HepG2 (cell line): ENCODE measurements around the gene SLC45A3. TPM values are rescaled to one million over a fixed set of nuclear protein-coding genes. Genes with fewer than 3 reads are reported as not detected.

Experiments used
- AGO2 ChIP-seq: fragments of 200-400 bp; formaldehyde crosslinking; optimal IDR thresholded peaks from 2 replicates; pipeline ENCODE3; 2017; ENCODE audit warnings: mild to moderate bottlenecking, low read depth, low read length, moderate library complexity
- NFYC ChIP-seq: IDR thresholded peaks from 2 replicates; pipeline ENCODE4 v1.6.1; 2016; ENCODE audit warnings: missing genetic modification reagents, missing compliant biosample characterization
- ZNF230 ChIP-seq: sonication (generic); formaldehyde crosslinking; IDR thresholded peaks from 2 replicates; pipeline ENCODE4 v1.4.0; 2020; ENCODE audit warnings: mild to moderate bottlenecking, missing genetic modification reagents
- polyA plus RNA-seq, 8 experiments: library from polyadenylated mRNA; depleted of rRNA in 3 of 8; stranded (reverse) in 7 of 8; unstranded in 1 of 8; fragments of >200 nt; fragmentation: Illumina TruSeq in 4 of 8; extraction: Trizol in 4 of 8; gene quantifications; 2 replicates each; pipeline versions ENCODE4 v1.2.1 to v1.2.3, GENCODE V29; 2011 to 2016; ENCODE audit warnings: low read depth in 4 of 8, missing spikeins in 1 of 8, mixed read lengths in 1 of 8; ENCODE audit not compliant: insufficient read depth in 1 of 8
- total RNA-seq, 5 experiments: library from RNA; depleted of rRNA; stranded (reverse); fragments of >200 nt; fragmentation: Illumina TruSeq; extraction: Trizol; gene quantifications; 2 replicates each; pipeline ENCODE4 v1.2.3, GENCODE V29; 2016; ENCODE audit warnings: low read depth in 1 of 5
- TF ChIP-seq, protein P1 (sequence below): sonication (generic); formaldehyde crosslinking; IDR thresholded peaks from 2 replicates; pipeline ENCODE4 v1.5.0; 2020; ENCODE audit warnings: mild to moderate bottlenecking, missing genetic modification reagents, borderline replicate concordance
- TF ChIP-seq, protein P2 (sequence below): sonication (generic); formaldehyde crosslinking; IDR thresholded peaks from 2 replicates; pipeline ENCODE4 v1.4.0; 2020; ENCODE audit warnings: mild to moderate bottlenecking, missing genetic modification reagents
- TF ChIP-seq, protein P3 (sequence below), 2 experiments: sonication (generic) in 1 of 2; formaldehyde crosslinking in 1 of 2; IDR thresholded peaks; 2 replicates each; pipeline versions ENCODE4 v1.4.0 to v1.6.1; 2018 to 2020; ENCODE audit warnings: missing genetic modification reagents in 2 of 2, borderline replicate concordance in 1 of 2, low read depth in 1 of 2, mild to moderate bottlenecking in 1 of 2, missing biosample characterization in 1 of 2
- TF ChIP-seq, protein P4 (sequence below): sonication (generic); formaldehyde crosslinking; IDR thresholded peaks from 2 replicates; pipeline ENCODE4 v1.4.0; 2020; ENCODE audit warnings: mild to moderate bottlenecking, missing genetic modification reagents, borderline replicate concordance
- TF ChIP-seq, protein P5 (sequence below): sonication (generic); formaldehyde crosslinking; conservative IDR thresholded peaks from 2 replicates; pipeline ENCODE4 v1.5.0; 2020; ENCODE audit warnings: missing genetic modification reagents
- TF ChIP-seq, protein P6 (sequence below): sonication (generic); formaldehyde crosslinking; IDR thresholded peaks from 2 replicates; pipeline ENCODE4 v1.9.0; 2022; ENCODE audit warnings: low read depth, missing genetic modification reagents

Gene SLC45A3
- total and polyA plus RNA-seq, 2 of the 13 experiments (the other 11 are each of a cell fraction or from before 2014, with no cell fraction given): 3.4 to 4.1 TPM

DNA sequence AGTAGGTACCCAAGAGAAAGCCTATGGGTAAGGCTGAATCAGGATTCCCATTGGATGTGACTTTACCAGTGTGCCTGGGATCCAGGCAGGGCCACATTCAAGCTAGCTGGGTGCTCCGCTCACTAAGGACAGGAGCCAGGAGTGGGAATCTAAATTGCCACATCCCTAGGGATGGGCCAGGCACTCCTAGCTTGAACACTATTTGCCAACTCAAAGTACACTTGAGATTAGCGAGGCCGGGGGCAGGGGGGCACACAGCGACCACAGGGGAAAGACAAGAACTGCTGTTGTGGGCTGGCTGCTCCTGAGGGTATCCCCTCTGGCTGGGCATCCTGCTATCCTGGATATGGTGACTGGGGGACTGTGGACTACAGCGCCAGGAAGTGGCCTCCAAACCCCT lies 4.3 kb downstream of the SLC45A3 start (continued):
- TF ChIP-seq, protein P1, sequence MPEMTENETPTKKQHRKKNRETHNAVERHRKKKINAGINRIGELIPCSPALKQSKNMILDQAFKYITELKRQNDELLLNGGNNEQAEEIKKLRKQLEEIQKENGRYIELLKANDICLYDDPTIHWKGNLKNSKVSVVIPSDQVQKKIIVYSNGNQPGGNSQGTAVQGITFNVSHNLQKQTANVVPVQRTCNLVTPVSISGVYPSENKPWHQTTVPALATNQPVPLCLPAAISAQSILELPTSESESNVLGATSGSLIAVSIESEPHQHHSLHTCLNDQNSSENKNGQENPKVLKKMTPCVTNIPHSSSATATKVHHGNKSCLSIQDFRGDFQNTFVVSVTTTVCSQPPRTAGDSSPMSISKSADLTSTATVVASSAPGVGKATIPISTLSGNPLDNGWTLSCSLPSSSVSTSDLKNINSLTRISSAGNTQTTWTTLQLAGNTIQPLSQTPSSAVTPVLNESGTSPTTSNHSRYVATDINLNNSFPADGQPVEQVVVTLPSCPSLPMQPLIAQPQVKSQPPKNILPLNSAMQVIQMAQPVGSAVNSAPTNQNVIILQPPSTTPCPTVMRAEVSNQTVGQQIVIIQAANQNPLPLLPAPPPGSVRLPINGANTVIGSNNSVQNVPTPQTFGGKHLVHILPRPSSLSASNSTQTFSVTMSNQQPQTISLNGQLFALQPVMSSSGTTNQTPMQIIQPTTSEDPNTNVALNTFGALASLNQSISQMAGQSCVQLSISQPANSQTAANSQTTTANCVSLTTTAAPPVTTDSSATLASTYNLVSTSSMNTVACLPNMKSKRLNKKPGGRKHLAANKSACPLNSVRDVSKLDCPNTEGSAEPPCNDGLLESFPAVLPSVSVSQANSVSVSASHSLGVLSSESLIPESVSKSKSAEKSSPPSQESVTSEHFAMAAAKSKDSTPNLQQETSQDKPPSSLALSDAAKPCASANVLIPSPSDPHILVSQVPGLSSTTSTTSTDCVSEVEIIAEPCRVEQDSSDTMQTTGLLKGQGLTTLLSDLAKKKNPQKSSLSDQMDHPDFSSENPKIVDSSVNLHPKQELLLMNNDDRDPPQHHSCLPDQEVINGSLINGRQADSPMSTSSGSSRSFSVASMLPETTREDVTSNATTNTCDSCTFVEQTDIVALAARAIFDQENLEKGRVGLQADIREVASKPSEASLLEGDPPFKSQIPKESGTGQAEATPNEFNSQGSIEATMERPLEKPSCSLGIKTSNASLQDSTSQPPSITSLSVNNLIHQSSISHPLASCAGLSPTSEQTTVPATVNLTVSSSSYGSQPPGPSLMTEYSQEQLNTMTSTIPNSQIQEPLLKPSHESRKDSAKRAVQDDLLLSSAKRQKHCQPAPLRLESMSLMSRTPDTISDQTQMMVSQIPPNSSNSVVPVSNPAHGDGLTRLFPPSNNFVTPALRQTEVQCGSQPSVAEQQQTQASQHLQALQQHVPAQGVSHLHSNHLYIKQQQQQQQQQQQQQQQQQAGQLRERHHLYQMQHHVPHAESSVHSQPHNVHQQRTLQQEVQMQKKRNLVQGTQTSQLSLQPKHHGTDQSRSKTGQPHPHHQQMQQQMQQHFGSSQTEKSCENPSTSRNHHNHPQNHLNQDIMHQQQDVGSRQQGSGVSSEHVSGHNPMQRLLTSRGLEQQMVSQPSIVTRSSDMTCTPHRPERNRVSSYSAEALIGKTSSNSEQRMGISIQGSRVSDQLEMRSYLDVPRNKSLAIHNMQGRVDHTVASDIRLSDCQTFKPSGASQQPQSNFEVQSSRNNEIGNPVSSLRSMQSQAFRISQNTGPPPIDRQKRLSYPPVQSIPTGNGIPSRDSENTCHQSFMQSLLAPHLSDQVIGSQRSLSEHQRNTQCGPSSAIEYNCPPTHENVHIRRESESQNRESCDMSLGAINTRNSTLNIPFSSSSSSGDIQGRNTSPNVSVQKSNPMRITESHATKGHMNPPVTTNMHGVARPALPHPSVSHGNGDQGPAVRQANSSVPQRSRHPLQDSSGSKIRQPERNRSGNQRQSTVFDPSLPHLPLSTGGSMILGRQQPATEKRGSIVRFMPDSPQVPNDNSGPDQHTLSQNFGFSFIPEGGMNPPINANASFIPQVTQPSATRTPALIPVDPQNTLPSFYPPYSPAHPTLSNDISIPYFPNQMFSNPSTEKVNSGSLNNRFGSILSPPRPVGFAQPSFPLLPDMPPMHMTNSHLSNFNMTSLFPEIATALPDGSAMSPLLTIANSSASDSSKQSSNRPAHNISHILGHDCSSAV (CRISPR knock-in tag): no peak
- TF ChIP-seq, protein P2, sequence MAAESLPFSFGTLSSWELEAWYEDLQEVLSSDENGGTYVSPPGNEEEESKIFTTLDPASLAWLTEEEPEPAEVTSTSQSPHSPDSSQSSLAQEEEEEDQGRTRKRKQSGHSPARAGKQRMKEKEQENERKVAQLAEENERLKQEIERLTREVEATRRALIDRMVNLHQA (CRISPR knock-in tag): no peak
- no peak for TF ChIP-seq NFYC (CRISPR knock-in tag)
- TF ChIP-seq ZNF230 (CRISPR knock-in tag): no peak
- TF ChIP-seq, protein P3, sequence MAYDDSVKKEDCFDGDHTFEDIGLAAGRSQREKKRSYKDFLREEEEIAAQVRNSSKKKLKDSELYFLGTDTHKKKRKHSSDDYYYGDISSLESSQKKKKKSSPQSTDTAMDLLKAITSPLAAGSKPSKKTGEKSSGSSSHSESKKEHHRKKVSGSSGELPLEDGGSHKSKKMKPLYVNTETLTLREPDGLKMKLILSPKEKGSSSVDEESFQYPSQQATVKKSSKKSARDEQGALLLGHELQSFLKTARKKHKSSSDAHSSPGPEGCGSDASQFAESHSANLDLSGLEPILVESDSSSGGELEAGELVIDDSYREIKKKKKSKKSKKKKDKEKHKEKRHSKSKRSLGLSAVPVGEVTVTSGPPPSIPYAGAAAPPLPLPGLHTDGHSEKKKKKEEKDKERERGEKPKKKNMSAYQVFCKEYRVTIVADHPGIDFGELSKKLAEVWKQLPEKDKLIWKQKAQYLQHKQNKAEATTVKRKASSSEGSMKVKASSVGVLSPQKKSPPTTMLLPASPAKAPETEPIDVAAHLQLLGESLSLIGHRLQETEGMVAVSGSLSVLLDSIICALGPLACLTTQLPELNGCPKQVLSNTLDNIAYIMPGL (CRISPR knock-in tag; IDR thresholded peaks at IDR 0.05; ENCODE audit: borderline replicate concordance in 1 of 2, low read depth in 1 of 2): no peak
- TF ChIP-seq, protein P4, sequence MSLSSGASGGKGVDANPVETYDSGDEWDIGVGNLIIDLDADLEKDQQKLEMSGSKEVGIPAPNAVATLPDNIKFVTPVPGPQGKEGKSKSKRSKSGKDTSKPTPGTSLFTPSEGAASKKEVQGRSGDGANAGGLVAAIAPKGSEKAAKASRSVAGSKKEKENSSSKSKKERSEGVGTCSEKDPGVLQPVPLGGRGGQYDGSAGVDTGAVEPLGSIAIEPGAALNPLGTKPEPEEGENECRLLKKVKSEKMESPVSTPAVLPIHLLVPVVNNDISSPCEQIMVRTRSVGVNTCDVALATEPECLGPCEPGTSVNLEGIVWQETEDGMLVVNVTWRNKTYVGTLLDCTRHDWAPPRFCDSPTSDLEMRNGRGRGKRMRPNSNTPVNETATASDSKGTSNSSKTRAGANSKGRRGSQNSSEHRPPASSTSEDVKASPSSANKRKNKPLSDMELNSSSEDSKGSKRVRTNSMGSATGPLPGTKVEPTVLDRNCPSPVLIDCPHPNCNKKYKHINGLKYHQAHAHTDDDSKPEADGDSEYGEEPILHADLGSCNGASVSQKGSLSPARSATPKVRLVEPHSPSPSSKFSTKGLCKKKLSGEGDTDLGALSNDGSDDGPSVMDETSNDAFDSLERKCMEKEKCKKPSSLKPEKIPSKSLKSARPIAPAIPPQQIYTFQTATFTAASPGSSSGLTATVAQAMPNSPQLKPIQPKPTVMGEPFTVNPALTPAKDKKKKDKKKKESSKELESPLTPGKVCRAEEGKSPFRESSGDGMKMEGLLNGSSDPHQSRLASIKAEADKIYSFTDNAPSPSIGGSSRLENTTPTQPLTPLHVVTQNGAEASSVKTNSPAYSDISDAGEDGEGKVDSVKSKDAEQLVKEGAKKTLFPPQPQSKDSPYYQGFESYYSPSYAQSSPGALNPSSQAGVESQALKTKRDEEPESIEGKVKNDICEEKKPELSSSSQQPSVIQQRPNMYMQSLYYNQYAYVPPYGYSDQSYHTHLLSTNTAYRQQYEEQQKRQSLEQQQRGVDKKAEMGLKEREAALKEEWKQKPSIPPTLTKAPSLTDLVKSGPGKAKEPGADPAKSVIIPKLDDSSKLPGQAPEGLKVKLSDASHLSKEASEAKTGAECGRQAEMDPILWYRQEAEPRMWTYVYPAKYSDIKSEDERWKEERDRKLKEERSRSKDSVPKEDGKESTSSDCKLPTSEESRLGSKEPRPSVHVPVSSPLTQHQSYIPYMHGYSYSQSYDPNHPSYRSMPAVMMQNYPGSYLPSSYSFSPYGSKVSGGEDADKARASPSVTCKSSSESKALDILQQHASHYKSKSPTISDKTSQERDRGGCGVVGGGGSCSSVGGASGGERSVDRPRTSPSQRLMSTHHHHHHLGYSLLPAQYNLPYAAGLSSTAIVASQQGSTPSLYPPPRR (CRISPR knock-in tag): peak; percentile 71; the same call in 1 of the 2 replicates
- TF ChIP-seq, protein P5, sequence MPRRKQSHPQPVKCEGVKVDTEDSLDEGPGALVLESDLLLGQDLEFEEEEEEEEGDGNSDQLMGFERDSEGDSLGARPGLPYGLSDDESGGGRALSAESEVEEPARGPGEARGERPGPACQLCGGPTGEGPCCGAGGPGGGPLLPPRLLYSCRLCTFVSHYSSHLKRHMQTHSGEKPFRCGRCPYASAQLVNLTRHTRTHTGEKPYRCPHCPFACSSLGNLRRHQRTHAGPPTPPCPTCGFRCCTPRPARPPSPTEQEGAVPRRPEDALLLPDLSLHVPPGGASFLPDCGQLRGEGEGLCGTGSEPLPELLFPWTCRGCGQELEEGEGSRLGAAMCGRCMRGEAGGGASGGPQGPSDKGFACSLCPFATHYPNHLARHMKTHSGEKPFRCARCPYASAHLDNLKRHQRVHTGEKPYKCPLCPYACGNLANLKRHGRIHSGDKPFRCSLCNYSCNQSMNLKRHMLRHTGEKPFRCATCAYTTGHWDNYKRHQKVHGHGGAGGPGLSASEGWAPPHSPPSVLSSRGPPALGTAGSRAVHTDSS (CRISPR knock-in tag): 0 out of 2 replicates have a peak, but pooled peaks have one; percentile 15
- no peak for TF ChIP-seq AGO2
- TF ChIP-seq, protein P6, sequence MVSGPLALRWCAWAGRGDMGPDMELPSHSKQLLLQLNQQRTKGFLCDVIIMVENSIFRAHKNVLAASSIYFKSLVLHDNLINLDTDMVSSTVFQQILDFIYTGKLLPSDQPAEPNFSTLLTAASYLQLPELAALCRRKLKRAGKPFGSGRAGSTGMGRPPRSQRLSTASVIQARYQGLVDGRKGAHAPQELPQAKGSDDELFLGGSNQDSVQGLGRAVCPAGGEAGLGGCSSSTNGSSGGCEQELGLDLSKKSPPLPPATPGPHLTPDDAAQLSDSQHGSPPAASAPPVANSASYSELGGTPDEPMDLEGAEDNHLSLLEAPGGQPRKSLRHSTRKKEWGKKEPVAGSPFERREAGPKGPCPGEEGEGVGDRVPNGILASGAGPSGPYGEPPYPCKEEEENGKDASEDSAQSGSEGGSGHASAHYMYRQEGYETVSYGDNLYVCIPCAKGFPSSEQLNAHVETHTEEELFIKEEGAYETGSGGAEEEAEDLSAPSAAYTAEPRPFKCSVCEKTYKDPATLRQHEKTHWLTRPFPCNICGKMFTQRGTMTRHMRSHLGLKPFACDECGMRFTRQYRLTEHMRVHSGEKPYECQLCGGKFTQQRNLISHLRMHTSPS (CRISPR knock-in tag): peak; percentile 84
